H1 (cell line): Measurements from ENCODE around the gene CDHR2. TPM values are rescaled to one million over a fixed set of nuclear protein-coding genes. Genes with fewer than 3 reads are reported as not detected.

Experiments
- CTCF ChIA-PET: fragments of 300-600 bp; sonication (Branson Sonifier 250); formaldehyde crosslinking; loops from one replicate; lab custom pipeline; 2021; ENCODE audit not compliant: partially characterized antibody; lab: Charles Lee
- POLR2A ChIA-PET: fragments of 300-600 bp; sonication (Branson Sonifier 250); formaldehyde crosslinking; loops from one replicate; lab custom pipeline; 2021; ENCODE audit warnings: inconsistent platforms; ENCODE audit not compliant: partially characterized antibody; lab: Charles Lee
- DNase-seq, 2 experiments: peaks; one replicate each; pipeline versions ENCODE4 v3.0.0 to v3.0.0-alpha.2; 2010 to 2022; ENCODE audit warnings: low spot score in 2 of 2, low read depth in 1 of 2, mixed read lengths in 1 of 2
- FAIRE-seq: peaks from 2 replicates; lab custom pipeline; 2011; peaks lifted over from hg19 to GRCh38; lab: Jason Lieb, UNC
- H2AFZ ChIP-seq: 2 replicates; pipeline ENCODE4 v1.8.1; 2012; ENCODE audit warnings: low read length, inconsistent platforms
- H2AK5ac ChIP-seq: 2 replicates; pipeline ENCODE4 v1.6.1; 2013; ENCODE audit warnings: low read depth, low read length
- H2BK120ac ChIP-seq: replicated peaks from 2 replicates; pipeline ENCODE3; 2013; ENCODE audit warnings: low read depth, low read length, inconsistent platforms
- H2BK12ac ChIP-seq: 2 replicates; pipeline ENCODE4 v1.6.1; 2013; ENCODE audit warnings: low read depth, low read length
- H2BK15ac ChIP-seq: 2 replicates; pipeline ENCODE4 v1.6.1; 2013; ENCODE audit warnings: low read length
- H2BK20ac ChIP-seq: 2 replicates; pipeline ENCODE4 v1.6.1; 2013; ENCODE audit warnings: low read length
- H2BK5ac ChIP-seq: 2 replicates; pipeline ENCODE4 v1.6.1; 2013; ENCODE audit warnings: low read depth, low read length
- H3K14ac ChIP-seq: 2 replicates; pipeline ENCODE4 v1.6.1; 2013; ENCODE audit warnings: inconsistent platforms; ENCODE audit not compliant: insufficient read length
- H3K18ac ChIP-seq: 2 replicates; pipeline ENCODE4 v1.6.1; 2013; ENCODE audit warnings: low read length; ENCODE audit errors: extremely low read depth
- H3K23ac ChIP-seq: 2 replicates; pipeline ENCODE4 v1.6.1; 2013; ENCODE audit warnings: inconsistent platforms; ENCODE audit not compliant: insufficient read length
- H3K23me2 ChIP-seq: 2 replicates; pipeline ENCODE4 v1.6.1; 2013; ENCODE audit warnings: low read depth, low read length
- H3K27ac ChIP-seq: 2 replicates; pipeline ENCODE4 v1.6.1; 2011; ENCODE audit warnings: low read depth, low read length, inconsistent platforms
- H3K27me3 ChIP-seq, 4 experiments: replicated peaks in 1 of 4; 1 replicate in 1 of 4; 2 replicates in 3 of 4; pipeline versions ENCODE4 v1.6.1 to v1.8.1; 2011 to 2013; ENCODE audit warnings: low read length in 3 of 4, mild to moderate bottlenecking in 3 of 4, inconsistent platforms in 2 of 4, mixed read lengths in 2 of 4, moderate library complexity in 1 of 4; ENCODE audit not compliant: control insufficient read depth in 3 of 4, insufficient read depth in 3 of 4; ENCODE audit errors: extremely low read depth in 1 of 4
- H3K36me3 ChIP-seq, 4 experiments: 2 replicates each; pipeline versions ENCODE4 v1.6.1 to v1.8.1; 2011 to 2013; ENCODE audit warnings: mild to moderate bottlenecking in 4 of 4, low read length in 3 of 4, moderate library complexity in 2 of 4, control low read depth in 1 of 4, inconsistent platforms in 1 of 4; ENCODE audit not compliant: insufficient read depth in 4 of 4, control insufficient read depth in 2 of 4
- H3K4ac ChIP-seq: replicated peaks from 2 replicates; pipeline ENCODE3; 2013; ENCODE audit warnings: low read length, low read depth, mixed read lengths, inconsistent platforms; ENCODE audit not compliant: insufficient read length
- H3K4me1 ChIP-seq, 4 experiments: replicated peaks in 1 of 4; 1 replicate in 1 of 4; 2 replicates in 3 of 4; pipeline versions ENCODE4 v1.6.1 to v1.8.1; 2011 to 2013; ENCODE audit warnings: low read length in 3 of 4, inconsistent platforms in 2 of 4, mixed read lengths in 1 of 4; ENCODE audit not compliant: insufficient read depth in 4 of 4, control insufficient read depth in 3 of 4
- H3K4me2 ChIP-seq, 2 experiments: 2 replicates each; pipeline versions ENCODE4 v1.6.1 to v1.8.1; 2011 to 2013; ENCODE audit warnings: low read depth in 2 of 2, low read length in 2 of 2, control low read depth in 1 of 2, inconsistent platforms in 1 of 2, mild to moderate bottlenecking in 1 of 2; ENCODE audit not compliant: insufficient read depth in 1 of 2
- H3K4me3 ChIP-seq, 4 experiments: fragments of 200-600, 300-600 bp in 1 of 4; sonication (generic), shearing (Covaris generic), sonication (Bioruptor Twin) in 1 of 4; 2 replicates each; pipeline versions ENCODE4 v1.5.1 to v1.8.1; 2011 to 2016; ENCODE audit warnings: low read length in 4 of 4, low read depth in 3 of 4, control low read depth in 2 of 4, inconsistent platforms in 2 of 4, mild to moderate bottlenecking in 2 of 4, mixed read lengths in 1 of 4, moderate library complexity in 1 of 4; ENCODE audit not compliant: insufficient read depth in 2 of 4; ENCODE audit errors: extremely low read depth in 1 of 4
- H3K56ac ChIP-seq: replicated peaks from 2 replicates; pipeline ENCODE3; 2013; ENCODE audit warnings: low read depth, mild to moderate bottlenecking, mixed read lengths, low read length, inconsistent platforms; ENCODE audit not compliant: insufficient read length
- H3K79me1 ChIP-seq: 2 replicates; pipeline ENCODE4 v1.6.1; 2013; ENCODE audit warnings: low read depth, low read length, control low read depth
- H3K79me2 ChIP-seq, 2 experiments: 2 replicates each; pipeline versions ENCODE4 v1.6.1 to v1.8.1; 2012 to 2013; ENCODE audit warnings: low read length in 2 of 2, mild to moderate bottlenecking in 2 of 2, inconsistent platforms in 1 of 2; ENCODE audit not compliant: insufficient read depth in 2 of 2, control insufficient read depth in 1 of 2
- H3K9ac ChIP-seq, 4 experiments: replicated peaks in 1 of 4; 1 replicate in 1 of 4; 2 replicates in 3 of 4; pipeline versions ENCODE4 v1.6.1 to v1.8.1; 2011 to 2013; ENCODE audit warnings: low read depth in 3 of 4, low read length in 3 of 4, control low read depth in 2 of 4, mild to moderate bottlenecking in 2 of 4, moderate library complexity in 2 of 4, inconsistent platforms in 1 of 4; ENCODE audit errors: extremely low read depth in 1 of 4
- H3K9me3 ChIP-seq, 2 experiments: 2 replicates each; pipeline versions ENCODE4 v1.6.1 to v1.8.1; 2012 to 2013; ENCODE audit warnings: mild to moderate bottlenecking in 2 of 2, moderate library complexity in 2 of 2, control low read depth in 1 of 2, inconsistent platforms in 1 of 2, low read depth in 1 of 2, low read length in 1 of 2, mixed read lengths in 1 of 2; ENCODE audit not compliant: insufficient read depth in 2 of 2
- H4K20me1 ChIP-seq, 2 experiments: replicated peaks in 1 of 2; 2 replicates each; pipeline versions ENCODE3 to v1.8.1; 2011 to 2013; ENCODE audit warnings: inconsistent platforms in 2 of 2, low read length in 2 of 2, mild to moderate bottlenecking in 1 of 2; ENCODE audit not compliant: insufficient read depth in 2 of 2, control insufficient read depth in 1 of 2
- H4K5ac ChIP-seq: 2 replicates; pipeline ENCODE4 v1.6.1; 2013; ENCODE audit warnings: low read length, low read depth, mixed read lengths, inconsistent platforms; ENCODE audit not compliant: insufficient read length
- H4K8ac ChIP-seq: 2 replicates; pipeline ENCODE4 v1.8.0; 2013; ENCODE audit warnings: mild to moderate bottlenecking, moderate library complexity, low read length, inconsistent platforms; ENCODE audit not compliant: insufficient read depth; ENCODE audit errors: extremely low read depth
- H4K91ac ChIP-seq: replicated peaks from 2 replicates; pipeline ENCODE3; 2013; ENCODE audit warnings: low read length, mixed read lengths, inconsistent platforms; ENCODE audit not compliant: insufficient read length
- ASH2L ChIP-seq: fragments of 200-600, 300-600 bp; sonication (generic); IDR thresholded peaks from one replicate; pipeline ENCODE4 v1.7.1; 2017; ENCODE audit warnings: low read length
- EP300 ChIP-seq, 2 experiments: IDR thresholded peaks; 1 replicate in 1 of 2; 2 replicates in 1 of 2; pipeline ENCODE4 v1.6.1; 2011 to 2012; ENCODE audit warnings: low read depth in 2 of 2, low read length in 2 of 2, mild to moderate bottlenecking in 2 of 2, borderline replicate concordance in 1 of 2, inconsistent platforms in 1 of 2, moderate library complexity in 1 of 2
- GABPA ChIP-seq: IDR thresholded peaks from 2 replicates; pipeline ENCODE4 v1.6.1; 2011; ENCODE audit warnings: mild to moderate bottlenecking, low read length, moderate library complexity, borderline replicate concordance; ENCODE audit not compliant: insufficient read depth
- KDM4A ChIP-seq: IDR thresholded peaks from one replicate; pipeline ENCODE4 v1.7.1; 2012; ENCODE audit warnings: low read depth, mild to moderate bottlenecking, moderate library complexity, low read length, inconsistent platforms; ENCODE audit not compliant: severe bottlenecking
- POLR2A ChIP-seq, 2 experiments: IDR thresholded peaks; 1 replicate in 1 of 2; 2 replicates in 1 of 2; pipeline ENCODE4 v1.6.1; 2011; ENCODE audit warnings: low read depth in 2 of 2, low read length in 2 of 2, mild to moderate bottlenecking in 2 of 2; ENCODE audit errors: control extremely low read depth in 1 of 2
- WGBS, 2 experiments: shearing (Covaris generic) in 1 of 2; methylation state at CpG; one replicate each; pipeline versions ENCODE4 v1.1.6 to v1.1.7; 2013 to 2015; ENCODE audit warnings: low lambda C conversion rate in 2 of 2, mixed read lengths in 2 of 2, inconsistent platforms in 1 of 2, low coverage in 1 of 2, missing lambda C conversion rate in 1 of 2; ENCODE audit not compliant: insufficient replicate concordance in 2 of 2, insufficient coverage in 1 of 2, insufficient read length in 1 of 2; ENCODE audit errors: extremely low coverage in 1 of 2, missing lambda C conversion rate in 1 of 2; 5-methylcytosine and 5-hydroxymethylcytosine counted together
- polyA plus RNA-seq, 7 experiments: library from polyadenylated mRNA; depleted of rRNA in 3 of 7; stranded (reverse) in 5 of 7; unstranded in 2 of 7; fragments of >200 nt in 5 of 7; fragments of 200-250 nt in 2 of 7; gene quantifications; 1 replicate in 5 of 7; 2 replicates in 1 of 7; 4 replicates in 1 of 7; pipeline versions ENCODE4 v1.2.1 to v1.2.3, GENCODE V29; 2011 to 2013; ENCODE audit warnings: missing spikeins in 2 of 7, mixed read lengths in 2 of 7
- total RNA-seq: library from RNA; stranded (reverse); fragmentation: NEBNext Ultra II Directional; extraction: Animal tissue kit (Norgen Biotek cat#: 25700); gene quantifications from 2 replicates; pipeline ENCODE4 v1.2.1, GENCODE V29; 2021
- TF ChIP-seq, protein P1 (sequence below): IDR thresholded peaks from 2 replicates; pipeline ENCODE4 v1.6.1; 2011; ENCODE audit warnings: low read length, improper control_type of control experiment
- TF ChIP-seq, protein P2 (sequence below): IDR thresholded peaks from 2 replicates; pipeline ENCODE4 v1.6.1; 2012; ENCODE audit warnings: low read length, inconsistent platforms

CDHR2 gene
- total and polyA plus RNA-seq, 2 of the 8 experiments (the other 6 are each of a cell fraction or from before 2014, with no cell fraction given) = 0.02 to 0.43 TPM

DNA sequence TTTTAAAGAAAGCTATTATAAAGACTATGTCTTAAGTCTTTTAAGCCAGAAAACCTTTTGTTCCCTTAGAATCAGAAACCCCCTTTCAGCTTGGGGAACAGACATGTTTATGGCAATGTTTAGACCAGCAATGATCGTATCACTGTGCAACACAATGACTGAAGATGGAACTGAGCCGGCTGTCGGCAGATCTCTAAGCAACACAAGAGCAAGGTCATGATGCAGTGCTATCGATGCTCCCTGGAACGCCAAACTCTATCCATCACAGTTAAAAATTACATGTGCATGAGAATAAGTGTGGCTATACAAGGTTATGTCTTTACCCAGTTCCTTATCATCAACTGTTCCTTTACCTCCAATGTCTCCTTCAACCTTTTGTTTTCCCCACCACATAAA is 10.2 kb upstream of the CDHR2 start:
- Histone ChIP-seq H3K4ac (no peak overlapping the region), H3K4me2 (no peak overlapping the region; a peak in 1 of 4 replicates), H3K9ac (no peak overlapping the region), H3K23ac (no peak overlapping the region), H2BK120ac (no peak overlapping the region), H2BK20ac (no peak overlapping the region), H4K5ac (no peak overlapping the region), H3K9me3 (no peaks in the 10 kb centered on the region), H3K4me1 (peaks cover 13 to 34% (median 32%) of the 10 kb centered on the region in 4 experiments), H3K18ac (no peak overlapping the region), H4K8ac (no peak overlapping the region; the same call in 1 of the 2 replicates), H3K56ac (no peak overlapping the region), H4K20me1 (peaks cover 7 to 14% of the 10 kb centered on the region in 2 experiments), H2BK5ac (no peak overlapping the region), H2BK15ac (0 out of 2 replicates have a peak overlapping the region, but pooled peaks have one; percentile 36), H4K91ac (no peak overlapping the region), H3K4me3 (no peak overlapping the region), H2BK12ac (no peak overlapping the region; the same call in 1 of the 2 replicates), H3K79me1 (peaks cover 10% of the 10 kb centered on the region), H3K27ac (no peak overlapping the region), H3K79me2 (peaks cover 25 to 28% of the 10 kb centered on the region in 2 experiments), H3K27me3 (no peaks in the 10 kb centered on the region; a peak in 1 of 7 replicates), H3K23me2 (peaks cover 21% of the 10 kb centered on the region), H3K36me3 (peaks cover 0 to 9% (median 4%) of the 10 kb centered on the region in 4 experiments; a peak in 4 of 8 replicates), H3K14ac (no peak overlapping the region), H2AFZ (no peak overlapping the region), H2AK5ac (no peak overlapping the region)
- 97% methylated on average over 5 of the region's 5 CpGs; no CpG with 5 or more reads in 1 of the 2 experiments for whole genome bisulfite sequencing, 2 experiments
- DNase-seq (no peak), FAIRE-seq (no peak)
- POLR2A ChIA-PET = interaction anchor here (0.5 to 21.1 kb wide), 12 partner anchors 8 to 286 kb away, joined by 3 to 458 read pairs (median 4); partner anchors contain the start of genes CDHR2, FAF2, HIGD2A and NOP16
- CTCF ChIA-PET = interaction anchor here (0.9 to 3.1 kb wide), 12 partner anchors 10 to 97 kb away, joined by 3 to 12 read pairs (median 4); partner anchors contain the start of gene CDHR2
- TF ChIP-seq GABPA = no peak
- TF ChIP-seq, protein P1, sequence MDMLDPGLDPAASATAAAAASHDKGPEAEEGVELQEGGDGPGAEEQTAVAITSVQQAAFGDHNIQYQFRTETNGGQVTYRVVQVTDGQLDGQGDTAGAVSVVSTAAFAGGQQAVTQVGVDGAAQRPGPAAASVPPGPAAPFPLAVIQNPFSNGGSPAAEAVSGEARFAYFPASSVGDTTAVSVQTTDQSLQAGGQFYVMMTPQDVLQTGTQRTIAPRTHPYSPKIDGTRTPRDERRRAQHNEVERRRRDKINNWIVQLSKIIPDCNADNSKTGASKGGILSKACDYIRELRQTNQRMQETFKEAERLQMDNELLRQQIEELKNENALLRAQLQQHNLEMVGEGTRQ = no peak
- no peak for TF ChIP-seq POLR2A (IDR thresholded peaks at IDR 0.05; ENCODE audit: control extremely low read depth in 1 of 2, low read depth in 2 of 2, low read length in 2 of 2)
- TF ChIP-seq ASH2L = no peak
- TF ChIP-seq EP300 (IDR thresholded peaks at IDR 0.05; ENCODE audit: borderline replicate concordance in 1 of 2, low read depth in 2 of 2, low read length in 2 of 2) = no peak
- TF ChIP-seq, protein P2, sequence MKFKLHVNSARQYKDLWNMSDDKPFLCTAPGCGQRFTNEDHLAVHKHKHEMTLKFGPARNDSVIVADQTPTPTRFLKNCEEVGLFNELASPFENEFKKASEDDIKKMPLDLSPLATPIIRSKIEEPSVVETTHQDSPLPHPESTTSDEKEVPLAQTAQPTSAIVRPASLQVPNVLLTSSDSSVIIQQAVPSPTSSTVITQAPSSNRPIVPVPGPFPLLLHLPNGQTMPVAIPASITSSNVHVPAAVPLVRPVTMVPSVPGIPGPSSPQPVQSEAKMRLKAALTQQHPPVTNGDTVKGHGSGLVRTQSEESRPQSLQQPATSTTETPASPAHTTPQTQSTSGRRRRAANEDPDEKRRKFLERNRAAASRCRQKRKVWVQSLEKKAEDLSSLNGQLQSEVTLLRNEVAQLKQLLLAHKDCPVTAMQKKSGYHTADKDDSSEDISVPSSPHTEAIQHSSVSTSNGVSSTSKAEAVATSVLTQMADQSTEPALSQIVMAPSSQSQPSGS = no peak
- TF ChIP-seq KDM4A = no peak
